Osteoblast (primary cell): ENCODE measurements around the gene HHAT. TPM values are rescaled to one million over a fixed set of nuclear protein-coding genes. Genes with fewer than 3 reads are reported as not detected.

Experiments used
- DNase-seq: peaks from one replicate; pipeline ENCODE4 v3.0.0; 2011; ENCODE audit warnings: low spot score, mixed read lengths; ENCODE audit not compliant: insufficient read length; ENCODE audit errors: missing footprints
- H2AFZ ChIP-seq: 2 replicates; pipeline ENCODE4 v1.6.0; 2011; ENCODE audit warnings: mild to moderate bottlenecking, low read length
- H3K27ac ChIP-seq: 2 replicates; pipeline ENCODE4 v1.5.1; 2011; ENCODE audit warnings: mild to moderate bottlenecking, low read depth, low read length, moderate library complexity
- H3K27me3 ChIP-seq: 2 replicates; pipeline ENCODE4 v1.6.0; 2012; ENCODE audit warnings: mild to moderate bottlenecking, control low read depth, inconsistent platforms, low read length, moderate library complexity; ENCODE audit not compliant: insufficient read depth
- H3K36me3 ChIP-seq: 2 replicates; pipeline ENCODE4 v1.5.1; 2011; ENCODE audit warnings: mild to moderate bottlenecking, low read length, control low read depth, moderate library complexity; ENCODE audit not compliant: insufficient read depth
- H3K4me1 ChIP-seq: 2 replicates; pipeline ENCODE4 v1.5.1; 2011; ENCODE audit warnings: mild to moderate bottlenecking, low read length, control low read depth, moderate library complexity; ENCODE audit not compliant: insufficient read depth
- H3K4me2 ChIP-seq: 2 replicates; pipeline ENCODE4 v1.6.0; 2011; ENCODE audit warnings: mild to moderate bottlenecking, low read length; ENCODE audit not compliant: insufficient read depth
- H3K4me3 ChIP-seq: fragments of 200-600 bp; sonication (generic); 3 replicates; pipeline ENCODE4 v1.5.1; 2012; ENCODE audit warnings: mild to moderate bottlenecking, low read length, inconsistent platforms; ENCODE audit not compliant: insufficient read depth
- H3K79me2 ChIP-seq: 2 replicates; pipeline ENCODE4 v1.6.0; 2012; ENCODE audit warnings: mild to moderate bottlenecking, low read length, control low read depth, inconsistent platforms; ENCODE audit not compliant: insufficient read depth
- H3K9me3 ChIP-seq: 2 replicates; pipeline ENCODE4 v1.5.1; 2011; ENCODE audit warnings: low read depth, low read length, control low read depth
- H4K20me1 ChIP-seq: 2 replicates; pipeline ENCODE4 v1.6.0; 2012; ENCODE audit warnings: mild to moderate bottlenecking, low read length, control low read depth; ENCODE audit not compliant: insufficient read depth
- total RNA-seq: library from RNA; depleted of rRNA; stranded (reverse); fragments of >200 nt; gene quantifications from 2 replicates; pipeline ENCODE4 v1.2.3, GENCODE V29; 2012
- TF ChIP-seq, protein P1 (sequence below): IDR thresholded peaks from 2 replicates; pipeline ENCODE4 v1.5.1; 2011; ENCODE audit warnings: mild to moderate bottlenecking, low read depth, low read length, moderate library complexity; ENCODE audit errors: extremely low read depth

Gene HHAT
- total RNA-seq, 1 donor = 5.1 TPM

DNA sequence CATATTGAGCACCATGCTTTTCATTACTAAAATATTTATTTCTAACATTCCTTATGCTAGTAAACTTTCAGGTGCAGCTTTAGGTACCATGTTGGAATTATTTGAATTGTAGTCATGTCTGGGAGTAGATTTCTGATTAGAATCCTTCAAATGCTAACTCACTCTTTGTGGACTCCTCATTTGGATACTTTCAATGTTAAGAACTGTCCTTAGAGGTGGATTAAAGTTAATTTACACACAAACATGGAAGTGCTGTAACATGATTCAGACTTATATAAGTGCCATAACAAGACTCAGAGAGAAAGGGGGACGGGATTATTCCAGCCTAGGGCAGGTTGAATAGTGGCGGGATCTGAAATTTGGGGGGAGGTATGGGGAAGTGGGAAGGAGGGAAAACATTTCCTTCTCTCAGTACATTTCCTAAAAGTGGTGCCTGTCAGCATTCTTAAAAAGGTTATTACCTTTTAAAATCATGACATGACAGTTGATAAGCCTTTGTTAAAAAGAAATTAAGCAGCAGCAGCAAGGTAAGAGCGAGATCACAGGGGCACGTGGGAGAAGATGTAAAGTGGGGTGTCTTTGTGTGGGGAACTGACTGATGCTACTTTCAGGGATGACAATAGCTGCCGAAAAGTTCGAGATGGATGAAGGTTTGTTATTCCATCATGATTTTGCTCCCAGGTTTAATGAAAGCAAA is 44.4 kb downstream of the HHAT start:
- Histone ChIP-seq H3K9me3 (no peaks in the 10 kb centered on the region), H3K79me2 (no peaks in the 10 kb centered on the region), H2AFZ (no peak overlapping the region), H3K4me3 (no peak overlapping the region), H4K20me1 (no peaks in the 10 kb centered on the region), H3K4me2 (peak overlapping the region; percentile 8), H3K4me1 (peaks cover 39% of the 10 kb centered on the region), H3K27me3 (no peaks in the 10 kb centered on the region), H3K27ac (peak overlapping the region; percentile 3), H3K36me3 (no peaks in the 10 kb centered on the region)
- TF ChIP-seq, protein P1, sequence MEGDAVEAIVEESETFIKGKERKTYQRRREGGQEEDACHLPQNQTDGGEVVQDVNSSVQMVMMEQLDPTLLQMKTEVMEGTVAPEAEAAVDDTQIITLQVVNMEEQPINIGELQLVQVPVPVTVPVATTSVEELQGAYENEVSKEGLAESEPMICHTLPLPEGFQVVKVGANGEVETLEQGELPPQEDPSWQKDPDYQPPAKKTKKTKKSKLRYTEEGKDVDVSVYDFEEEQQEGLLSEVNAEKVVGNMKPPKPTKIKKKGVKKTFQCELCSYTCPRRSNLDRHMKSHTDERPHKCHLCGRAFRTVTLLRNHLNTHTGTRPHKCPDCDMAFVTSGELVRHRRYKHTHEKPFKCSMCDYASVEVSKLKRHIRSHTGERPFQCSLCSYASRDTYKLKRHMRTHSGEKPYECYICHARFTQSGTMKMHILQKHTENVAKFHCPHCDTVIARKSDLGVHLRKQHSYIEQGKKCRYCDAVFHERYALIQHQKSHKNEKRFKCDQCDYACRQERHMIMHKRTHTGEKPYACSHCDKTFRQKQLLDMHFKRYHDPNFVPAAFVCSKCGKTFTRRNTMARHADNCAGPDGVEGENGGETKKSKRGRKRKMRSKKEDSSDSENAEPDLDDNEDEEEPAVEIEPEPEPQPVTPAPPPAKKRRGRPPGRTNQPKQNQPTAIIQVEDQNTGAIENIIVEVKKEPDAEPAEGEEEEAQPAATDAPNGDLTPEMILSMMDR = no peak
- DNase-seq = no peak

DNA sequence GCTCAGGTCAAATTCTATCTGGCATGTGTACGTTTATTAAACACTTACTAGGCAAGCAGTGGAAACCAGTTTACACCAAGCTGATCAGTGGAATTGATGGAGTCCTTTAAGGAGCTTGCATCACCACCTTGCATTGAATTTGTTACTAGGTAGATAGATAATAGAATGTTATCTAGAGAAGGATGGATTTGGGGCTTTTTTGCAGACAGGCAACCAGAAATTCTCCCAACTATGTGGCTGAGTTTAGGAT is 44.9 kb downstream of the HHAT start:
- H4K20me1 ChIP-seq = no peaks in the 10 kb centered on the region
- H3K27ac ChIP-seq = peak overlapping the region; percentile 3
- no peak overlapping the region for H3K4me3 ChIP-seq
- TF ChIP-seq, protein P1 = no peak
- no peaks in the 10 kb centered on the region for H3K79me2 ChIP-seq
- H3K36me3 ChIP-seq = no peaks in the 10 kb centered on the region
- H3K4me2 ChIP-seq = peak overlapping the region; percentile 8
- H3K27me3 ChIP-seq = no peaks in the 10 kb centered on the region
- no peaks in the 10 kb centered on the region for H3K9me3 ChIP-seq
- H2AFZ ChIP-seq = no peak overlapping the region
- DNase-seq = no peak
- H3K4me1 ChIP-seq = peaks cover 44% of the 10 kb centered on the region

DNA sequence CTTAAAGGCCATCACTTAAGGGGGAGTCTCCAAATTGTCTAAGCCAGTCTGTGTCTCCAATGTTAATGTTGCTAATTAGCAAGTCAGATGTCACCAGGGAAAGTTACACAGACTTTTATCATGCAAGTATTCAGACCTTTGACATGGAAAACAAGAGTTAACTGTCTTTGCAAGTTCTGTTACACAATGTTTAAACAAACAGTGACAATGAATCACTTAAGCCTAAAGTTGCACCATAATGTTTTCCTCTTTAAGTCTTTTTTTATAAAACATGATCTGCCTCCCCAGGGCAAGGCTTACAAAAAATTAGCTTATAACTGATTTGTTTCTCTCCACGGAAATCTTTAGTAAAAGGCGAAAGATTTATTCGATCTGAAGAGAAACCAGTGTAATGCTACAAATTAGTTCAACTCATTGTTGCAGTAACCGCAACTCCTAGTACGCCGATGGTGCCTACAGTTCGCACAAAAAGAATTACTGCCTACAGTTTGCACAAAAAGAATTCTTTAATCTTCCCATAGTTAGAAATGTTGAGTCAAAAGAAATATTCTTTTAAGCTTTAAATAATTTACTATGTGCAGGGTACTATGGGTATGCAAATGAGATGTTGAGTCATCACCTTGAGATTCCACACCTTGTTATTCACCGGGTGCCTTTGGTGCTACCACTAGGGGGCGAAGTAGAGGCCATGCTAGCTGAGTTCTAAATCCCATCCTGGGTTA is 45.3 kb downstream of the HHAT start:
- no peak for DNase-seq
- H3K4me3 ChIP-seq = no peak overlapping the region
- H3K27me3 ChIP-seq = no peaks in the 10 kb centered on the region
- H3K9me3 ChIP-seq = no peaks in the 10 kb centered on the region
- H4K20me1 ChIP-seq = no peaks in the 10 kb centered on the region
- H3K36me3 ChIP-seq = no peaks in the 10 kb centered on the region
- H3K4me1 ChIP-seq = peaks cover 49% of the 10 kb centered on the region
- TF ChIP-seq, protein P1 = peak; percentile 99
- peak overlapping the region; percentile 49 for H3K4me2 ChIP-seq
- no peaks in the 10 kb centered on the region for H3K79me2 ChIP-seq
- peak overlapping the region; percentile 97 for H3K27ac ChIP-seq
- H2AFZ ChIP-seq = no peak overlapping the region

DNA sequence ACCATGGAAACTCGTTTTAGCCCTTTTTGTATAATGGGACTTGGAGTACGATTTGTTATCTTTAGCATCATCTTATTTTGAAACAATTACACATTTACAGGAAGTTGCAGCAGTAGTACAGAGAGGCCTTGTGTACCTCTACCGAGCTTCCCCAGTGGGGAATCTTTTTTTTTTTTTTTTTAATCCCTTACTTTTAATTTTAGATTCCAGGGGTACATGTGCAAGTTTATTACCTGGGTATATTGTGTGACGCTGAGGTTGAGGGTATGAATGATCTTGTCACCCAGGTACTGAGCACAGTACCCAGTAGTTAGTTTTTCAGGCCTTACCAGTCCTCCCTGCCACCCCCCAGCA is 45.9 kb downstream of the HHAT start:
- TF ChIP-seq, protein P1 = no peak
- no peaks in the 10 kb centered on the region for H3K36me3 ChIP-seq
- no peak overlapping the region for H2AFZ ChIP-seq
- no peaks in the 10 kb centered on the region for H3K27me3 ChIP-seq
- DNase-seq = no peak
- H3K27ac ChIP-seq = peak overlapping the region; percentile 97
- H3K4me1 ChIP-seq = peaks cover 51% of the 10 kb centered on the region
- H3K4me2 ChIP-seq = peak overlapping the region; percentile 49
- no peaks in the 10 kb centered on the region for H4K20me1 ChIP-seq
- no peaks in the 10 kb centered on the region for H3K79me2 ChIP-seq
- H3K9me3 ChIP-seq = no peaks in the 10 kb centered on the region
- no peak overlapping the region for H3K4me3 ChIP-seq
